ENCODE measurements around the gene GPSM3.
"Not testable (repeated sequence)": the region's sequence is repeated elsewhere in the genome, so short reads cannot be mapped to it uniquely, and the experiment has no call there.

Gene GPSM3

GRCh38 chr6:32148289-32149091 lies 44.0 kb downstream of the GPSM3 start:
- no peak for DNase-seq

GRCh38 chr6:32147401-32148132 lies 44.9 kb downstream of the GPSM3 start:
- no peak for DNase-seq

- no peak for DNase-seq
Measured at GRCh38 chr6:32146687-32147086, 45.8 kb downstream of the GPSM3 start.

GRCh38 chr6:32146287-32146686 lies 46.2 kb downstream of the GPSM3 start:
- DNase-seq, result no peak

- not testable (repeated sequence) for DNase-seq
Measured at GRCh38 chr6:32144238-32144637, 48.2 kb downstream of the GPSM3 start.

Data from GF-D8 (cell line).